ENCODE data around the gene BMPER. TPM values are rescaled to one million over a fixed set of nuclear protein-coding genes. Genes with fewer than 3 reads are reported as not detected.

The BMPER gene
- total and polyA plus RNA-seq, 2 of the 8 experiments (the other 6 are each of a cell fraction or from before 2014, with no cell fraction given) = 0.33 to 0.69 TPM

DNA sequence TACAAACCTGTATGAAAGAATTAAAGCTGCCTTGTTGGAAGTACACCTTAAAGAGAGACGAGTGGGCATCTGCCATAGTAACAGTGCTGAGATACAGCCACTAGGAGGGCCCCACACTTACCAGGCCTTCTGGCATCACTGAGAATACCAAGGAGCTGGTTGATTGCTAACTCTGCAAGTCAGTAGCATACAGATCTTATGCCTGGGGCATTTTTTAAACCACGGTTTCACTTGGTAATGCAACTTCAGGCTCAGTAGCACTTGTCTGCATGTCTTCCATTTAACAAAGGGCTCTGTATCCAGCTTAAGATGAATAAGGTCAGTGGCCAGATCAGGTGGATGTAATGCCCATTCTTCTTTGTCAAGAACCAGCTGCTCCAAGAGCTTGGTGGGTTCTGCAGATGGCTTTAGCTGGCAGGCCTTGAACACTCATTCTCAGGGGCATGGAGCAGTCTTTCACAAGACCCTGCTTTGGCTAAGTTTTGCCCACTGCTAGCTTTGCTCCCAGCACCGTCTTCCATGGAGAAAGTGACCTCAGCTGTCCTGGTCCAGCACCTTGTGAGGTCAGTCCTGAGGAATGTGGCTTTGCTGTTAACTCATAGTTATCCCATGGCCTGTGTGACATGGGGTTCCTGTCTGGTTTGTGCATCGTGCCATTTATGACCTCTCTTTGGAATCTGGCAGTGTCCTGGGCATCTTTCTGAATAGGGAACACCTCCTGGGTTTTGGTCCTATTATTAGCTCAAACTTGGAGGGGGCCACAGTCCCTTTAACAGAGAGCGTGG, 68.1 kb downstream of the BMPER start (continued):
- no peak for TF ChIP-seq RNF2 (IDR thresholded peaks at IDR 0.05; ENCODE audit: borderline replicate concordance, low read depth, low read length, missing control alignments, poor library complexity, severe bottlenecking)
- no peak for TF ChIP-seq PHF8 (conservative IDR thresholded peaks at IDR 0.05; ENCODE audit: low read depth, low read length)
- no peak for TF ChIP-seq SIX5 (IDR thresholded peaks at IDR 0.05; ENCODE audit: low read depth, low read length)
- TF ChIP-seq, protein P1, sequence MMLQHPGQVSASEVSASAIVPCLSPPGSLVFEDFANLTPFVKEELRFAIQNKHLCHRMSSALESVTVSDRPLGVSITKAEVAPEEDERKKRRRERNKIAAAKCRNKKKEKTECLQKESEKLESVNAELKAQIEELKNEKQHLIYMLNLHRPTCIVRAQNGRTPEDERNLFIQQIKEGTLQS (IDR thresholded peaks at IDR 0.05; ENCODE audit: insufficient read depth, low read depth, low read length) = no peak
- no peak for TF ChIP-seq TBP (IDR thresholded peaks at IDR 0.05; ENCODE audit: low read depth, low read length)
- TF ChIP-seq, protein P2, sequence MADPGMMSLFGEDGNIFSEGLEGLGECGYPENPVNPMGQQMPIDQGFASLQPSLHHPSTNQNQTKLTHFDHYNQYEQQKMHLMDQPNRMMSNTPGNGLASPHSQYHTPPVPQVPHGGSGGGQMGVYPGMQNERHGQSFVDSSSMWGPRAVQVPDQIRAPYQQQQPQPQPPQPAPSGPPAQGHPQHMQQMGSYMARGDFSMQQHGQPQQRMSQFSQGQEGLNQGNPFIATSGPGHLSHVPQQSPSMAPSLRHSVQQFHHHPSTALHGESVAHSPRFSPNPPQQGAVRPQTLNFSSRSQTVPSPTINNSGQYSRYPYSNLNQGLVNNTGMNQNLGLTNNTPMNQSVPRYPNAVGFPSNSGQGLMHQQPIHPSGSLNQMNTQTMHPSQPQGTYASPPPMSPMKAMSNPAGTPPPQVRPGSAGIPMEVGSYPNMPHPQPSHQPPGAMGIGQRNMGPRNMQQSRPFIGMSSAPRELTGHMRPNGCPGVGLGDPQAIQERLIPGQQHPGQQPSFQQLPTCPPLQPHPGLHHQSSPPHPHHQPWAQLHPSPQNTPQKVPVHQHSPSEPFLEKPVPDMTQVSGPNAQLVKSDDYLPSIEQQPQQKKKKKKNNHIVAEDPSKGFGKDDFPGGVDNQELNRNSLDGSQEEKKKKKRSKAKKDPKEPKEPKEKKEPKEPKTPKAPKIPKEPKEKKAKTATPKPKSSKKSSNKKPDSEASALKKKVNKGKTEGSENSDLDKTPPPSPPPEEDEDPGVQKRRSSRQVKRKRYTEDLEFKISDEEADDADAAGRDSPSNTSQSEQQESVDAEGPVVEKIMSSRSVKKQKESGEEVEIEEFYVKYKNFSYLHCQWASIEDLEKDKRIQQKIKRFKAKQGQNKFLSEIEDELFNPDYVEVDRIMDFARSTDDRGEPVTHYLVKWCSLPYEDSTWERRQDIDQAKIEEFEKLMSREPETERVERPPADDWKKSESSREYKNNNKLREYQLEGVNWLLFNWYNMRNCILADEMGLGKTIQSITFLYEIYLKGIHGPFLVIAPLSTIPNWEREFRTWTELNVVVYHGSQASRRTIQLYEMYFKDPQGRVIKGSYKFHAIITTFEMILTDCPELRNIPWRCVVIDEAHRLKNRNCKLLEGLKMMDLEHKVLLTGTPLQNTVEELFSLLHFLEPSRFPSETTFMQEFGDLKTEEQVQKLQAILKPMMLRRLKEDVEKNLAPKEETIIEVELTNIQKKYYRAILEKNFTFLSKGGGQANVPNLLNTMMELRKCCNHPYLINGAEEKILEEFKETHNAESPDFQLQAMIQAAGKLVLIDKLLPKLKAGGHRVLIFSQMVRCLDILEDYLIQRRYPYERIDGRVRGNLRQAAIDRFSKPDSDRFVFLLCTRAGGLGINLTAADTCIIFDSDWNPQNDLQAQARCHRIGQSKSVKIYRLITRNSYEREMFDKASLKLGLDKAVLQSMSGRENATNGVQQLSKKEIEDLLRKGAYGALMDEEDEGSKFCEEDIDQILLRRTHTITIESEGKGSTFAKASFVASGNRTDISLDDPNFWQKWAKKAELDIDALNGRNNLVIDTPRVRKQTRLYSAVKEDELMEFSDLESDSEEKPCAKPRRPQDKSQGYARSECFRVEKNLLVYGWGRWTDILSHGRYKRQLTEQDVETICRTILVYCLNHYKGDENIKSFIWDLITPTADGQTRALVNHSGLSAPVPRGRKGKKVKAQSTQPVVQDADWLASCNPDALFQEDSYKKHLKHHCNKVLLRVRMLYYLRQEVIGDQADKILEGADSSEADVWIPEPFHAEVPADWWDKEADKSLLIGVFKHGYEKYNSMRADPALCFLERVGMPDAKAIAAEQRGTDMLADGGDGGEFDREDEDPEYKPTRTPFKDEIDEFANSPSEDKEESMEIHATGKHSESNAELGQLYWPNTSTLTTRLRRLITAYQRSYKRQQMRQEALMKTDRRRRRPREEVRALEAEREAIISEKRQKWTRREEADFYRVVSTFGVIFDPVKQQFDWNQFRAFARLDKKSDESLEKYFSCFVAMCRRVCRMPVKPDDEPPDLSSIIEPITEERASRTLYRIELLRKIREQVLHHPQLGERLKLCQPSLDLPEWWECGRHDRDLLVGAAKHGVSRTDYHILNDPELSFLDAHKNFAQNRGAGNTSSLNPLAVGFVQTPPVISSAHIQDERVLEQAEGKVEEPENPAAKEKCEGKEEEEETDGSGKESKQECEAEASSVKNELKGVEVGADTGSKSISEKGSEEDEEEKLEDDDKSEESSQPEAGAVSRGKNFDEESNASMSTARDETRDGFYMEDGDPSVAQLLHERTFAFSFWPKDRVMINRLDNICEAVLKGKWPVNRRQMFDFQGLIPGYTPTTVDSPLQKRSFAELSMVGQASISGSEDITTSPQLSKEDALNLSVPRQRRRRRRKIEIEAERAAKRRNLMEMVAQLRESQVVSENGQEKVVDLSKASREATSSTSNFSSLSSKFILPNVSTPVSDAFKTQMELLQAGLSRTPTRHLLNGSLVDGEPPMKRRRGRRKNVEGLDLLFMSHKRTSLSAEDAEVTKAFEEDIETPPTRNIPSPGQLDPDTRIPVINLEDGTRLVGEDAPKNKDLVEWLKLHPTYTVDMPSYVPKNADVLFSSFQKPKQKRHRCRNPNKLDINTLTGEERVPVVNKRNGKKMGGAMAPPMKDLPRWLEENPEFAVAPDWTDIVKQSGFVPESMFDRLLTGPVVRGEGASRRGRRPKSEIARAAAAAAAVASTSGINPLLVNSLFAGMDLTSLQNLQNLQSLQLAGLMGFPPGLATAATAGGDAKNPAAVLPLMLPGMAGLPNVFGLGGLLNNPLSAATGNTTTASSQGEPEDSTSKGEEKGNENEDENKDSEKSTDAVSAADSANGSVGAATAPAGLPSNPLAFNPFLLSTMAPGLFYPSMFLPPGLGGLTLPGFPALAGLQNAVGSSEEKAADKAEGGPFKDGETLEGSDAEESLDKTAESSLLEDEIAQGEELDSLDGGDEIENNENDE (IDR thresholded peaks at IDR 0.05; ENCODE audit: insufficient replicate concordance, low read length) = no peak

All from H1 (cell line).